Astrocyte of the cerebellum (primary cell): Measurements from ENCODE around the gene FCRL3.
A peak's percentile ranks its signal among the peaks of the same experiment; 100 is the strongest.

Source experiments
- DNase-seq: peaks from one replicate; pipeline ENCODE4 v3.0.0-alpha.2; 2011; ENCODE audit warnings: low read depth
- H3K4me3 ChIP-seq: 2 replicates; pipeline ENCODE4 v1.5.1; 2011; ENCODE audit warnings: mild to moderate bottlenecking, low read depth, low read length, moderate library complexity
- in situ Hi-C: cut with HindIII; loops from 2 replicates; pipeline ENCODE4 v1.10.0; 2017; ENCODE audit warnings: low sequenced_read_pairs
- TF ChIP-seq, protein P1 (sequence below): IDR thresholded peaks from 2 replicates; pipeline ENCODE4 v1.5.1; 2012; ENCODE audit warnings: low read length, low read depth, moderate library complexity, mild to moderate bottlenecking; ENCODE audit errors: missing control alignments

FCRL3 gene

DNA sequence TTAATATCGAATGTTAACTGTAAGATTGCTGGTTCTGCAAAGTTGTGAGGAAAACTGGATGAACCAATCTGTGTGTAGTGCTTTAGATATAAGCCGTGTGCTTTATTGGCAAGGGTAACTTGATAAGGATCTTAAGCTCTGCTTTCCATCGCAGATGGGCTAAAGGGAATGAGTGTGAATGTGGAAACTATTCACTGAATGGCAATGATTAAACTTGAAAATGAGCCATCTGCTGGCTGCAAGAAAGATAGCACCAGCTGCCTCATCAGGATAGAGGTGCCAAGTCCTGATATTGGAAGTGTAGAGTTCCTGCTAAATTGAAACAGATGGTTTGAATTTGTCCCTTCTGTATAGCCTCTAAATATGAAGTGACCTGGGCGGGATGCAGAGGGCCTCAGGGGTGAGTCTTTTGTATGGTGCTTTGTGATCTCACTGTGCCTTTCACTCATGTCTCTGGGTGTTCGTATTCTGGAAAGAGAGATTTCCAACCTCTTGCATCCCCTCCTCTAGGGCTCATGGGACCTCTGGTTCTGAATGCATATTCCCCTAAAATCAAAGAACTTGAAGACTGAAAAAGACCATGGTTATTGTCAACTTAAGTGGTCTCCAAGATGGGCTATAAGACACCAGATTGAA is 9.2 kb downstream of the FCRL3 start:
- no peak overlapping the region for H3K4me3 ChIP-seq
- peak; percentile 6 for DNase-seq
- in situ Hi-C loops, result no loop called here
- TF ChIP-seq, protein P1, sequence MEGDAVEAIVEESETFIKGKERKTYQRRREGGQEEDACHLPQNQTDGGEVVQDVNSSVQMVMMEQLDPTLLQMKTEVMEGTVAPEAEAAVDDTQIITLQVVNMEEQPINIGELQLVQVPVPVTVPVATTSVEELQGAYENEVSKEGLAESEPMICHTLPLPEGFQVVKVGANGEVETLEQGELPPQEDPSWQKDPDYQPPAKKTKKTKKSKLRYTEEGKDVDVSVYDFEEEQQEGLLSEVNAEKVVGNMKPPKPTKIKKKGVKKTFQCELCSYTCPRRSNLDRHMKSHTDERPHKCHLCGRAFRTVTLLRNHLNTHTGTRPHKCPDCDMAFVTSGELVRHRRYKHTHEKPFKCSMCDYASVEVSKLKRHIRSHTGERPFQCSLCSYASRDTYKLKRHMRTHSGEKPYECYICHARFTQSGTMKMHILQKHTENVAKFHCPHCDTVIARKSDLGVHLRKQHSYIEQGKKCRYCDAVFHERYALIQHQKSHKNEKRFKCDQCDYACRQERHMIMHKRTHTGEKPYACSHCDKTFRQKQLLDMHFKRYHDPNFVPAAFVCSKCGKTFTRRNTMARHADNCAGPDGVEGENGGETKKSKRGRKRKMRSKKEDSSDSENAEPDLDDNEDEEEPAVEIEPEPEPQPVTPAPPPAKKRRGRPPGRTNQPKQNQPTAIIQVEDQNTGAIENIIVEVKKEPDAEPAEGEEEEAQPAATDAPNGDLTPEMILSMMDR, result peak; percentile 65

DNA sequence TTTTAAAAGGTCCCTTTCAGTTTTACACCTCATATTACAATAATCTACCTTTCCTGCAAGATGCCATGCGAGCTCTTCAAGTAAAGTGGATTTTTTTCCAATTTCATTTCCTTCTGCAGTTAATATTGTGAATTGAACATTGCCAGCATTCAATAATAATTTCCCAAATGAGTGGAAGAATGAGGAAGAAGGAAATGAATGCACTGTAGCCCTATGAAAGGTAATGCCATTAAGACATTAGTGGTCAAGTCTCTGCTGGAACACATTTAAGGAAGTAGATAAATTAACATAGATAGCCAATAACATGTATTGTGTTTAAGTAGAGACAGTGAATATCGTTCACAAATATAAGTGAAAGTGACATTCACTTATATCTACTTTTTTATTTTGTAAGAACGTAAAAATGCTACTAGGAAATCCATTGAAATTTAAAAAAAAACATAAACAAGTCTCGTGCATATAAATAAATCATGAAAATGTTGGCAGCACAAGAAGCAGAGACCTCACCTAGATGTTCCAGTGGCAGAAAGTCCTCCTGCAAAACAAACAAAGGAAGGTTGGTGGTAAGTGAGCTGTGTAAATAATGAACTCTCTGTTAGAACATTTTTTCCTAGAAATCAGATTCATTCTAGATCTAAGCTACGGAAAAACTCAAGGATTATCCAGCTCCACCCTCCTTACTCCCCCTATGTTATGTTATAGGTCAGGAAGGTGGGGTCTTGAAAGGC is 17.7 kb downstream of the FCRL3 start:
- TF ChIP-seq, protein P1, result no peak
- no peak for DNase-seq
- in situ Hi-C loops, result no loop called here

DNA sequence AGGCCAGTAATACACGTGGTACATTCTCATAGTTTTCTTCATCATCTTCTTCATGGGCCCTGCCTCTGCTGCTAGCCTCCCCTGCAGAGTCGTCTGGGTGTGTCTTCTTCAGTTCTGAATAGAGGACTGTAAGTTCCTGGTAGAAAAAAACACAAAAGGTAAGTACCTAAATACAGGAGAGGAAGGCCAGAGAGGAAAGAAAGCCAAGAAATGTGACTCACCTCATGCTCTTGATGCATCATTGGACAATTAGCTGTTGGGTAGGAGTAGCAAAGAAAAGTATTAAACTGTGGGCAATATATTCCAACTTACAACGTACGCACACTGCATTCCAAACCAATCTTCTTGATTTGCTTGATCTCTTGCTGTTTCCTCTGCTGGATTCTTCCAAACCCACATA is 21.8 kb downstream of the FCRL3 start:
- TF ChIP-seq, protein P1, result no peak
- H3K4me3 ChIP-seq, result no peak overlapping the region
- in situ Hi-C loops, result no loop called here
- DNase-seq, result no peak

More for the DNA sequence above, 17.7 kb downstream of the FCRL3 start:
- no peak overlapping the region for H3K4me3 ChIP-seq

DNA sequence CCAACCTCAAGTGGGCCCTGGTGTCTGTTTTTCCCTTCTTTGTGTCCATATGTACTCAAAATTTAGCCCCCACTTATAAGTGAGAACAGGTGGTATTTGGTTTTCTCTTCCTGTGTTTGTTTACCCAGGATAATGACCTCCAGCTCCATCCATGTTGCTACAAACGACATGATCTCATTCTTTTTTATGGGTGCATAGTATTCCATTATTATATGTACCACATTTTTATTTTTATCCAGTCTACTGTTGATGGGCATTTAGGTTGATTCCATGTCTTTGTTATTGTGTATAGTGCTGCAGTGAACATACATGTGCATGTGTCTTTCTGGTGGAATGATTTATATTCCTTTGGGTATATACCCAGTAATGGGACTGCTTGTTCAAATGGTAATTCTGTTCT is 27.6 kb downstream of the FCRL3 start:
- no peak overlapping the region for H3K4me3 ChIP-seq
- no peak for DNase-seq
- in situ Hi-C loops, result no loop called here
- TF ChIP-seq, protein P1, result no peak

DNA sequence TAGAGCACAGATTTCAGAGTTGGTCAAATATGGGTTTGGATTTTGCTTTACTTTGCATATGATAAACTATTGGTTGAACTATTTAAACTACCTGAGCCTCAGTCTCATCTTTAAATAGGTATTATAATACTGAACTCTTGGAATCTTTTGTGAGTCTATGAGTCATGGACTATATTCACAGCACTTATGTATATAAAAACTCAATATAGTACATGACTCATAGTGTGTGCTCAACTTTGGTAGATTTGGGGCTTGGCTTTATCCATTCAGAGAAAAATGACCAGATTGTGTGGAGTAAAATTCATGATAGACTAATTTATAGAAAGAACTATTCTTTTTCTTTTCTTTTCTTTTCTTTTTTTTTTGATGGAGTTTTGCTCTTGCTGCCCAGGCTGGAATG is 28.7 kb downstream of the FCRL3 start:
- in situ Hi-C loops, result no loop called here
- TF ChIP-seq, protein P1, result no peak
- H3K4me3 ChIP-seq, result no peak overlapping the region
- no peak for DNase-seq

DNA sequence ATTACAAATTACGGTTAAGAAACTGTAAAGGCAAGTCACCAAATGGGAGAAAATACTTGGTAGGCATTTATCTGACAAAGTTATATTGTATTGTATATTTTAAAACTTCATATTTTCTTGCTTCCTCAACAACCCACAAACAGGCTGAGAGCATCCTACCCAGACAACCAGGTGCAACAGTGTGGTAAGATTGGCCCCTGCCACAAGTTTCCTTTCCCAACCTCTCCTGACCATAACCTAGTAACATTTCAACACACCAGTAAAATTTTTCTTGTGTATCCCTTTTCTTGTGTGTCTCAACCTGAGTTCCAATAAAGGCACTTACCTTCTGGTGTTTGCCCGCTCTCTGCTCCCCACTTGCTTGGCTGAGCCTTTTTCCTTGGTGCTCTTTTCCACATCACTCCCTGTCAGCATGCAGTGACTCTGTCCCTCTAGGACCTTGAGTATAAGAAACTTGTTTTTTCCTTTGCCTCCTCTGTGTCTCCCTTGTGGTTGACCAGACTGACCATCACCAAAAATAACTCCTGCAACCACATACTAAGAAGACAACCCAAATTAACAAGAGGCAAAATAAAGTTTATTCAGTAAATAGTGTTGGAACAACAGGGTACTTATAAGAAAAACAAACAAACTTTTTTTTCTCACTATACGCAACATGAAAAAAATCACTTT is 40.9 kb downstream of the FCRL3 start:
- in situ Hi-C loops, result no loop called here
- DNase-seq, result no peak
- TF ChIP-seq, protein P1, result no peak
- no peak overlapping the region for H3K4me3 ChIP-seq
